Hepatic stellate cell (primary cell): ENCODE measurements around the gene ARL9.

Experiments
- DNase-seq: peaks from one replicate; pipeline ENCODE4 v3.0.0; 2011; ENCODE audit warnings: low spot score

The ARL9 gene

GRCh38 chr4:56531823-56532222, 26.2 kb downstream of the ARL9 start:
- DNase-seq: no peak

- no peak for DNase-seq
Measured at GRCh38 chr4:56532239-56532638, 26.6 kb downstream of the ARL9 start.

GRCh38 chr4:56535915-56536314, 30.3 kb downstream of the ARL9 start:
- no peak for DNase-seq

- no peak for DNase-seq
Measured at GRCh38 chr4:56537147-56537546, 31.6 kb downstream of the ARL9 start.

GRCh38 chr4:56540826-56541225, 35.2 kb downstream of the ARL9 start:
- DNase-seq: no peak

- DNase-seq: peak; percentile 64
Measured at GRCh38 chr4:56544573-56545131, 39.1 kb downstream of the ARL9 start.

- DNase-seq: no peak
Measured at GRCh38 chr4:56550642-56551041, 45.1 kb downstream of the ARL9 start.

GRCh38 chr4:56551516-56551915, 45.9 kb downstream of the ARL9 start:
- no peak for DNase-seq

GRCh38 chr4:56552273-56552672, 46.7 kb downstream of the ARL9 start:
- no peak for DNase-seq

GRCh38 chr4:56570041-56570440, 64.5 kb downstream of the ARL9 start:
- DNase-seq: no peak
